MM.1S (cell line): ENCODE measurements around the gene LGALS9.
"Not testable (repeated sequence)": the region's sequence is repeated elsewhere in the genome, so short reads cannot be mapped to it uniquely, and the experiment has no call there.

ENCODE experiments used
- DNase-seq: peaks from one replicate; pipeline ENCODE4 v3.0.0-alpha.2; 2015
- H2AFZ ChIP-seq: fragments of 300-600 bp; sonication (generic); 2 replicates; pipeline ENCODE4 v1.6.0; 2016; ENCODE audit warnings: antibody characterized with exemption, low read length
- H3F3A ChIP-seq: fragments of 300-600 bp; sonication (generic); 2 replicates; pipeline ENCODE4 v1.6.1; 2016; ENCODE audit warnings: mild to moderate bottlenecking, antibody characterized with exemption, low read length, moderate library complexity, mixed read lengths; ENCODE audit not compliant: insufficient read depth
- H3K27ac ChIP-seq: fragments of 300-600 bp; sonication (generic); 2 replicates; pipeline ENCODE4 v1.5.1; 2016; ENCODE audit warnings: mild to moderate bottlenecking, low read length
- H3K27me3 ChIP-seq: fragments of 300-600 bp; sonication (generic); replicated peaks from 2 replicates; pipeline ENCODE4 v1.6.0; 2016; ENCODE audit warnings: low read length; ENCODE audit not compliant: insufficient read depth
- H3K36me3 ChIP-seq: fragments of 300-600 bp; sonication (generic); replicated peaks from 2 replicates; pipeline ENCODE4 v1.6.1; 2016; ENCODE audit warnings: mild to moderate bottlenecking, low read length, mixed read lengths; ENCODE audit not compliant: insufficient read depth
- H3K4me1 ChIP-seq: fragments of 300-600 bp; sonication (generic); 2 replicates; pipeline ENCODE4 v1.6.1; 2016; ENCODE audit warnings: low read length, mixed read lengths
- H3K4me2 ChIP-seq: fragments of 300-600 bp; sonication (generic); 2 replicates; pipeline ENCODE4 v1.6.0; 2016; ENCODE audit warnings: low read depth, low read length
- H3K4me3 ChIP-seq: fragments of 300-600 bp; sonication (generic); 2 replicates; pipeline ENCODE4 v1.5.1; 2016; ENCODE audit warnings: low read length, mixed read lengths
- H3K79me2 ChIP-seq: fragments of 300-600 bp; sonication (generic); 2 replicates; pipeline ENCODE4 v1.6.1; 2016; ENCODE audit warnings: mixed run types, low read length, mixed read lengths
- H3K9ac ChIP-seq: fragments of 300-600 bp; sonication (generic); 2 replicates; pipeline ENCODE4 v1.6.1; 2016; ENCODE audit warnings: low read length, mixed read lengths
- H3K9me2 ChIP-seq: fragments of 300-600 bp; sonication (generic); replicated peaks from 2 replicates; pipeline ENCODE4 v1.6.1; 2016; ENCODE audit warnings: mild to moderate bottlenecking, low read length, mixed read lengths; ENCODE audit not compliant: insufficient read depth
- H3K9me3 ChIP-seq: fragments of 300-600 bp; sonication (generic); replicated peaks from 2 replicates; pipeline ENCODE4 v1.6.1; 2016; ENCODE audit warnings: mild to moderate bottlenecking, low read length, mixed read lengths; ENCODE audit not compliant: insufficient read depth
- H4K20me1 ChIP-seq: fragments of 300-600 bp; sonication (generic); 2 replicates; pipeline ENCODE4 v1.6.1; 2016; ENCODE audit warnings: mild to moderate bottlenecking, low read length, moderate library complexity, mixed read lengths; ENCODE audit not compliant: insufficient read depth
- EZH2 ChIP-seq: fragments of 300-600 bp; sonication (generic); optimal IDR thresholded peaks from 2 replicates; pipeline ENCODE3; 2017; ENCODE audit warnings: low read depth, mild to moderate bottlenecking, antibody characterized with exemption, low read length, mixed read lengths
- EZH2phosphoT487 ChIP-seq: fragments of 300-600 bp; sonication (generic); IDR thresholded peaks from 2 replicates; pipeline ENCODE4 v1.6.1; 2018; ENCODE audit warnings: antibody characterized with exemption, low read length
- TF ChIP-seq, protein P1 (sequence below): fragments of 300-600 bp; sonication (generic); IDR thresholded peaks from 2 replicates; pipeline ENCODE4 v1.5.1; 2016; ENCODE audit warnings: antibody characterized with exemption, low read length, mixed read lengths

Gene LGALS9

GRCh38 chr17:27628376-27628775 lies 2.6 kb upstream of the LGALS9 start:
- H3K4me2 ChIP-seq, result no peak overlapping the region
- no peaks in the 10 kb centered on the region for H3K79me2 ChIP-seq

GRCh38 chr17:27629260-27629659 lies 1.7 kb upstream of the LGALS9 start:
- H3K27ac ChIP-seq, H3K9ac ChIP-seq, H3K79me2 ChIP-seq, H3K9me2 ChIP-seq, H3K36me3 ChIP-seq, H3K4me1 ChIP-seq, H3K9me3 ChIP-seq, H3F3A ChIP-seq, H3K4me2 ChIP-seq, H4K20me1 ChIP-seq, H3K4me3 ChIP-seq, DNase-seq, H2AFZ ChIP-seq, H3K27me3 ChIP-seq: not testable (repeated sequence)

More at GRCh38 chr17:27628376-27628775, 2.6 kb upstream of the LGALS9 start:
- H3K9me3 ChIP-seq, result no peaks in the 10 kb centered on the region
- TF ChIP-seq EZH2, result no peak
- TF ChIP-seq, protein P1, sequence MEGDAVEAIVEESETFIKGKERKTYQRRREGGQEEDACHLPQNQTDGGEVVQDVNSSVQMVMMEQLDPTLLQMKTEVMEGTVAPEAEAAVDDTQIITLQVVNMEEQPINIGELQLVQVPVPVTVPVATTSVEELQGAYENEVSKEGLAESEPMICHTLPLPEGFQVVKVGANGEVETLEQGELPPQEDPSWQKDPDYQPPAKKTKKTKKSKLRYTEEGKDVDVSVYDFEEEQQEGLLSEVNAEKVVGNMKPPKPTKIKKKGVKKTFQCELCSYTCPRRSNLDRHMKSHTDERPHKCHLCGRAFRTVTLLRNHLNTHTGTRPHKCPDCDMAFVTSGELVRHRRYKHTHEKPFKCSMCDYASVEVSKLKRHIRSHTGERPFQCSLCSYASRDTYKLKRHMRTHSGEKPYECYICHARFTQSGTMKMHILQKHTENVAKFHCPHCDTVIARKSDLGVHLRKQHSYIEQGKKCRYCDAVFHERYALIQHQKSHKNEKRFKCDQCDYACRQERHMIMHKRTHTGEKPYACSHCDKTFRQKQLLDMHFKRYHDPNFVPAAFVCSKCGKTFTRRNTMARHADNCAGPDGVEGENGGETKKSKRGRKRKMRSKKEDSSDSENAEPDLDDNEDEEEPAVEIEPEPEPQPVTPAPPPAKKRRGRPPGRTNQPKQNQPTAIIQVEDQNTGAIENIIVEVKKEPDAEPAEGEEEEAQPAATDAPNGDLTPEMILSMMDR, result no peak
- TF ChIP-seq EZH2phosphoT487, result no peak
- H3K9ac ChIP-seq, result no peak overlapping the region
- no peak overlapping the region for H3K4me3 ChIP-seq
- H3K9me2 ChIP-seq, result no peaks in the 10 kb centered on the region
- H3K27ac ChIP-seq, result no peak overlapping the region
- no peak for DNase-seq
- no peak overlapping the region for H2AFZ ChIP-seq
- no peaks in the 10 kb centered on the region for H3F3A ChIP-seq
- H4K20me1 ChIP-seq, result no peaks in the 10 kb centered on the region
- H3K27me3 ChIP-seq, result no peaks in the 10 kb centered on the region
- no peaks in the 10 kb centered on the region for H3K4me1 ChIP-seq
- H3K36me3 ChIP-seq, result no peaks in the 10 kb centered on the region

GRCh38 chr17:27631411-27631760 lies 398 bp downstream of the LGALS9 start:
- Histone ChIP-seq H4K20me1 (no peaks in the 10 kb centered on the region), H3K9me2 (no peaks in the 10 kb centered on the region), H3K9ac (no peak overlapping the region), H3K36me3 (no peaks in the 10 kb centered on the region), H2AFZ (no peak overlapping the region), H3K4me1 (no peaks in the 10 kb centered on the region), H3K9me3 (no peaks in the 10 kb centered on the region), H3K4me2 (no peak overlapping the region), H3K27ac (no peak overlapping the region), H3F3A (no peaks in the 10 kb centered on the region), H3K27me3 (no peaks in the 10 kb centered on the region), H3K79me2 (no peaks in the 10 kb centered on the region), H3K4me3 (no peak overlapping the region)
- no peak for TF ChIP-seq EZH2phosphoT487
- TF ChIP-seq, protein P1, result no peak
- no peak for TF ChIP-seq EZH2
- no peak for DNase-seq

GRCh38 chr17:27631897-27632725 lies 1.1 kb downstream of the LGALS9 start:
- no peaks in the 10 kb centered on the region for H3K79me2 ChIP-seq
- H3K9me2 ChIP-seq, result no peaks in the 10 kb centered on the region
- H3K4me2 ChIP-seq, result no peak overlapping the region
- H3K36me3 ChIP-seq, result no peaks in the 10 kb centered on the region
- no peaks in the 10 kb centered on the region for H3K27me3 ChIP-seq
- TF ChIP-seq EZH2phosphoT487, result no peak
- TF ChIP-seq EZH2, result no peak
- TF ChIP-seq, protein P1, result no peak
- DNase-seq, result no peak
- H3K4me1 ChIP-seq, result no peaks in the 10 kb centered on the region
- H3F3A ChIP-seq, result no peaks in the 10 kb centered on the region
- no peak overlapping the region for H2AFZ ChIP-seq
- no peak overlapping the region for H3K4me3 ChIP-seq
- no peaks in the 10 kb centered on the region for H4K20me1 ChIP-seq
- no peak overlapping the region for H3K27ac ChIP-seq
- H3K9ac ChIP-seq, result no peak overlapping the region
- no peaks in the 10 kb centered on the region for H3K9me3 ChIP-seq

DNA sequence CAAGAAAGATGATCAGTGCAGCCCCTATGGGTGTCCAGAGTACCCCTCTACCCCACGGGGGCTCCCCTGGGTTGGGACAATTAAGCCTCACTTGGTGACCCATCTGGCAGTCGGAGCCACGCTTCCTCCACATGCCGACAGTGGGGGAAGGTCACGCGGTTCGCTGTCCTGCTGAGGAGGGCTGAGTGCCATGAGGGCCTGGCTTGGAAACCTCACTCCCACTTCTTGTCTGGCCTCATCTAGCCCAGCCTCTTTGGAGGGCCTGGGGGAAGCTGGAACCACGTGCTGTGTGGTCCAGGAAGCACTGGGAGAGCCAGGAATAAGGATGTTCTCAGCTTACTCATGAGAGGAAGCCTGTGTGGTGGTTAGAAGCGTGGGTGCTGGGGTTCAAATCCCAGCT lies 1.8 kb downstream of the LGALS9 start:
- H3K27me3 ChIP-seq, H2AFZ ChIP-seq, H3K27ac ChIP-seq, H3K4me2 ChIP-seq, H3K9me2 ChIP-seq, H3K4me3 ChIP-seq, H3K9me3 ChIP-seq, DNase-seq, H3K36me3 ChIP-seq, H3K4me1 ChIP-seq, H3K9ac ChIP-seq, H3K79me2 ChIP-seq, H3F3A ChIP-seq, H4K20me1 ChIP-seq: not testable (repeated sequence)
